Endothelial cell of umbilical vein (primary cell): ENCODE measurements around the gene RHBDF1. TPM values are rescaled to one million over a fixed set of nuclear protein-coding genes. Genes with fewer than 3 reads are reported as not detected.
A peak's percentile ranks its signal among the peaks of the same experiment; 100 is the strongest.

Experiments
- BruUV-seq: library from RNA; stranded (reverse); fragments of 400-500 nt; replicated peaks from 2 replicates; lab custom pipeline; 2021; lab: Mats Ljungman, UMichigan
- CTCF ChIA-PET: fragments of 300-600, 350-600 bp; sonication (Branson Sonifier 250); formaldehyde crosslinking; loops from one replicate; lab custom pipeline; 2021; ENCODE audit warnings: antibody characterized with exemption, inconsistent platforms; lab: Charles Lee
- POLR2A ChIA-PET: fragments of 300-600, 350-600 bp; sonication (Branson Sonifier 250); formaldehyde crosslinking; loops from one replicate; lab custom pipeline; 2021; ENCODE audit warnings: antibody characterized with exemption, inconsistent platforms; lab: Charles Lee
- DNase-seq: peaks from one replicate; pipeline ENCODE4 v3.0.0-alpha.2; 2011; ENCODE audit warnings: low read depth, low spot score
- FAIRE-seq: peaks from 2 replicates; lab custom pipeline; 2011; peaks lifted over from hg19 to GRCh38; lab: Jason Lieb, UNC
- H2AFZ ChIP-seq: 2 replicates; pipeline ENCODE4 v1.6.0; 2012; ENCODE audit warnings: low read depth, low read length, control low read depth, inconsistent platforms
- H3K27ac ChIP-seq: 2 replicates; pipeline ENCODE4 v1.5.1; 2011; ENCODE audit warnings: low read depth, mild to moderate bottlenecking, control low read depth, low read length, moderate library complexity; ENCODE audit not compliant: insufficient read depth
- H3K27me3 ChIP-seq, 2 experiments: 2 replicates each; pipeline versions ENCODE4 v1.6.0 to v1.6.1; 2011; ENCODE audit warnings: low read length in 2 of 2, mixed read lengths in 1 of 2; ENCODE audit not compliant: control insufficient read depth in 2 of 2, insufficient read depth in 2 of 2
- H3K36me3 ChIP-seq, 2 experiments: 2 replicates in 1 of 2; 3 replicates in 1 of 2; pipeline ENCODE4 v1.5.1; 2011; ENCODE audit warnings: low read length in 2 of 2, mild to moderate bottlenecking in 1 of 2, moderate library complexity in 1 of 2; ENCODE audit not compliant: control insufficient read depth in 2 of 2, insufficient read depth in 2 of 2; ENCODE audit errors: extremely low read depth in 1 of 2
- H3K4me1 ChIP-seq: 3 replicates; pipeline ENCODE4 v1.5.1; 2011; ENCODE audit warnings: mild to moderate bottlenecking, low read length; ENCODE audit not compliant: control insufficient read depth, insufficient read depth; ENCODE audit errors: extremely low read depth
- H3K4me2 ChIP-seq: 2 replicates; pipeline ENCODE4 v1.6.1; 2011; ENCODE audit warnings: low read length, control low read depth, mixed read lengths; ENCODE audit not compliant: insufficient read depth
- H3K4me3 ChIP-seq, 3 experiments: fragments of 200-600 bp in 1 of 3; sonication (generic), shearing (Covaris generic) in 1 of 3; replicated peaks in 1 of 3; 2 replicates each; pipeline ENCODE4 v1.5.1; 2011 to 2016; ENCODE audit warnings: control low read depth in 3 of 3, low read length in 3 of 3, mild to moderate bottlenecking in 2 of 3, inconsistent platforms in 1 of 3, low read depth in 1 of 3, moderate library complexity in 1 of 3; ENCODE audit not compliant: insufficient read depth in 1 of 3
- H3K79me2 ChIP-seq: 2 replicates; pipeline ENCODE4 v1.6.0; 2012; ENCODE audit warnings: low read length, inconsistent platforms; ENCODE audit not compliant: control insufficient read depth, insufficient read depth
- H3K9ac ChIP-seq: replicated peaks from 2 replicates; pipeline ENCODE3; 2011; ENCODE audit warnings: low read length, control low read depth; ENCODE audit not compliant: insufficient read depth; ENCODE audit errors: extremely low read depth
- H3K9me1 ChIP-seq: replicated peaks from 3 replicates; pipeline ENCODE4 v1.6.0; 2011; ENCODE audit warnings: mild to moderate bottlenecking, low read length; ENCODE audit not compliant: control insufficient read depth, insufficient read depth; ENCODE audit errors: extremely low read depth
- H3K9me3 ChIP-seq: replicated peaks from 2 replicates; pipeline ENCODE4 v1.5.1; 2012; ENCODE audit warnings: low read length, inconsistent platforms; ENCODE audit not compliant: control insufficient read depth, insufficient read depth
- H4K20me1 ChIP-seq: replicated peaks from 2 replicates; pipeline ENCODE3; 2011; ENCODE audit warnings: mild to moderate bottlenecking, low read length; ENCODE audit not compliant: control insufficient read depth, insufficient read depth; ENCODE audit errors: extremely low read depth
- FOS ChIP-seq: IDR thresholded peaks from 2 replicates; pipeline ENCODE4 v1.6.1; 2011; ENCODE audit warnings: mild to moderate bottlenecking, low read length, moderate library complexity, borderline replicate concordance; ENCODE audit not compliant: insufficient read depth
- JUN ChIP-seq: IDR thresholded peaks from 2 replicates; pipeline ENCODE4 v1.6.1; 2011; ENCODE audit warnings: borderline replicate concordance, low read depth; ENCODE audit not compliant: insufficient read length, insufficient read depth
- POLR2A ChIP-seq: IDR thresholded peaks from 2 replicates; pipeline ENCODE4 v1.6.1; 2012; ENCODE audit warnings: low read depth, mild to moderate bottlenecking, control low read depth, low read length
- POLR2AphosphoS5 ChIP-seq: IDR thresholded peaks from 2 replicates; pipeline ENCODE4 v1.6.1; 2012; ENCODE audit warnings: low read depth, mild to moderate bottlenecking, control low read depth, low read length, moderate library complexity; ENCODE audit not compliant: insufficient read depth
- dilution Hi-C: fragments of 300-500 bp; cut with MboI; formaldehyde crosslinking; loops from one replicate; pipeline ENCODE4 v1.15.0; 2019; ENCODE audit warnings: low sequenced_read_pairs; ENCODE audit not compliant: extremely low pct_ligation_motif_present
- intact Hi-C: fragments of 100-400 bp; cut with micrococcal nuclease; formaldehyde crosslinking; loops from one replicate; pipeline ENCODE4 v1.10.0; 2022
- polyA plus RNA-seq, 4 experiments: library from polyadenylated mRNA; depleted of rRNA in 3 of 4; stranded (reverse) in 3 of 4; unstranded in 1 of 4; fragments of >200 nt; gene quantifications; 2 replicates each; pipeline versions ENCODE4 v1.2.1 to v1.2.3, GENCODE V29; 2011 to 2012; ENCODE audit warnings: missing spikeins in 1 of 4
- total RNA-seq: library from RNA; stranded (reverse); gene quantifications from 2 replicates; pipeline ENCODE4 v1.2.3, GENCODE V29; 2021

Gene RHBDF1
- total and polyA plus RNA-seq, 2 donors (not counting 3 experiments of a cell fraction or from before 2014, with no cell fraction given): 57.0 to 113 TPM

GRCh38 chr16:60166-60565 lies 12.3 kb downstream of the RHBDF1 start:
- dilution Hi-C loops (no loop called here), intact Hi-C loops (no loop called here)
- ChIA-PET POLR2A (no interaction called here), CTCF (interaction anchor here (1.5 kb wide), 1 partner anchor 37 kb away, joined by 10 read pairs; no protein-coding TSS in a partner anchor)
- no peaks in the 10 kb centered on the region for H4K20me1 ChIP-seq
- no peak for FAIRE-seq
- H3K4me1 ChIP-seq: no peaks in the 10 kb centered on the region
- no peaks in the 10 kb centered on the region for H3K27me3 ChIP-seq
- H2AFZ ChIP-seq: no peak overlapping the region
- no peak for DNase-seq
- peaks cover 0 to 79% of the 10 kb centered on the region in 2 experiments for H3K36me3 ChIP-seq
- no peak overlapping the region for H3K27ac ChIP-seq
- H3K4me2 ChIP-seq: no peak overlapping the region
- no peak for TF ChIP-seq FOS
- TF ChIP-seq JUN: no peak
- BruUV-seq: no TSS peak
- no peaks in the 10 kb centered on the region for H3K9me1 ChIP-seq
- H3K9ac ChIP-seq: no peak overlapping the region
- H3K9me3 ChIP-seq: no peaks in the 10 kb centered on the region
- H3K79me2 ChIP-seq: no peaks in the 10 kb centered on the region
- no peak overlapping the region for H3K4me3 ChIP-seq

- POLR2A ChIA-PET: no interaction called here
- no peaks in the 10 kb centered on the region for H3K4me1 ChIP-seq
These were observed 12.9 kb downstream of the RHBDF1 start for GRCh38 chr16:59440-60059.

More at GRCh38 chr16:59440-60059, 12.9 kb downstream of the RHBDF1 start:
- CTCF ChIA-PET: no interaction called here
- H3K4me2 ChIP-seq: no peak overlapping the region
- no peak for FAIRE-seq
- no peaks in the 10 kb centered on the region for H4K20me1 ChIP-seq
- no peak overlapping the region for H3K9ac ChIP-seq
- H2AFZ ChIP-seq: no peak overlapping the region
- dilution Hi-C loops (no loop called here), intact Hi-C loops (no loop called here)
- no peak for TF ChIP-seq POLR2A
- TF ChIP-seq POLR2AphosphoS5: peak; percentile 3
- H3K79me2 ChIP-seq: no peaks in the 10 kb centered on the region
- DNase-seq: no peak
- H3K9me3 ChIP-seq: no peaks in the 10 kb centered on the region
- no peak overlapping the region for H3K4me3 ChIP-seq
- no peak overlapping the region for H3K27ac ChIP-seq
- no TSS peak for BruUV-seq
- no peaks in the 10 kb centered on the region for H3K9me1 ChIP-seq
- peaks cover 0 to 74% of the 10 kb centered on the region in 2 experiments for H3K36me3 ChIP-seq
- no peaks in the 10 kb centered on the region for H3K27me3 ChIP-seq
